ENCODE data around the gene FIBCD1.

DNA sequence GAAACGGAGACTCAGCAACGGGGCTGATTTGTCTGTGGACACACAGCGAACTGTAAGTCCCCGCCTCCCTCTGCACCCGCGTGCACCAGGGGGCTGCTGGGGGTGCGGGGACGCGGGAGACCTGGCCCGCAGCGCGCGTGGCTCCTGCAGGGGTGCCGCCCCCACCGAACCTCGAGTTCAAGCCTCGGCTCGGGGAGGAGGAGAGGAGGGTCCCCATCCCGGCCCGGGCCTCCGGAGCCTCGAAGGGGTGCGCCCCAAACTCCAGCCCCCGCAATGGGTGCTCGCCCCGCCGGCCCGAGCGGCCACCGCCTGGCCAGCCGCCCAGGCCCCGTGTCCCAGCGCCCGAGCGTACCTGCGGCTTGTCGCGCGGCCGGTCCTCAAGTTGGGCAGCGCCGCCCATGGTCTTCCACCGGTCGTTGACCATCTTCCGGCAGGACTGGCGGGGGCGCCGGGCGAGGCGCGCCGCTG lies 829 bp downstream of the FIBCD1 start:
- TF ChIP-seq, protein P1, sequence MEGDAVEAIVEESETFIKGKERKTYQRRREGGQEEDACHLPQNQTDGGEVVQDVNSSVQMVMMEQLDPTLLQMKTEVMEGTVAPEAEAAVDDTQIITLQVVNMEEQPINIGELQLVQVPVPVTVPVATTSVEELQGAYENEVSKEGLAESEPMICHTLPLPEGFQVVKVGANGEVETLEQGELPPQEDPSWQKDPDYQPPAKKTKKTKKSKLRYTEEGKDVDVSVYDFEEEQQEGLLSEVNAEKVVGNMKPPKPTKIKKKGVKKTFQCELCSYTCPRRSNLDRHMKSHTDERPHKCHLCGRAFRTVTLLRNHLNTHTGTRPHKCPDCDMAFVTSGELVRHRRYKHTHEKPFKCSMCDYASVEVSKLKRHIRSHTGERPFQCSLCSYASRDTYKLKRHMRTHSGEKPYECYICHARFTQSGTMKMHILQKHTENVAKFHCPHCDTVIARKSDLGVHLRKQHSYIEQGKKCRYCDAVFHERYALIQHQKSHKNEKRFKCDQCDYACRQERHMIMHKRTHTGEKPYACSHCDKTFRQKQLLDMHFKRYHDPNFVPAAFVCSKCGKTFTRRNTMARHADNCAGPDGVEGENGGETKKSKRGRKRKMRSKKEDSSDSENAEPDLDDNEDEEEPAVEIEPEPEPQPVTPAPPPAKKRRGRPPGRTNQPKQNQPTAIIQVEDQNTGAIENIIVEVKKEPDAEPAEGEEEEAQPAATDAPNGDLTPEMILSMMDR (IDR thresholded peaks at IDR 0.05) = no peak
- no peak for TF ChIP-seq POLR2A (IDR thresholded peaks at IDR 0.05)
